Stimulated activated naive CD8-positive, alpha-beta T cell treated with anti-CD3 and anti-CD28 coated beads, Interleukin-15, amount 100 ng/mL, for 72 hours (primary cell): ENCODE measurements around the gene MINDY1.

ENCODE experiments used
- ATAC-seq: fragments of 150-1000 bp; cut with Tn5 transposase; 2 replicates; pipeline ENCODE4 v1.10.0; 2021; ENCODE audit warnings: mild to moderate bottlenecking, moderate library complexity
- DNase-seq, 2 donors: peaks; one replicate each; pipeline ENCODE4 v3.0.0; 2021 to 2022
- H3K27ac Mint-ChIP-seq, 2 donors: one replicate each; pipeline ENCODE4 v1.8.0; 2022; ENCODE audit warnings: mild to moderate bottlenecking in 2 of 2, mixed read lengths in 2 of 2, moderate library complexity in 2 of 2
- H3K27me3 Mint-ChIP-seq: one replicate; pipeline ENCODE4 v1.8.0; 2022; ENCODE audit warnings: mixed read lengths
- H3K4me1 Mint-ChIP-seq: one replicate; pipeline ENCODE4 v1.8.0; 2022; ENCODE audit warnings: mild to moderate bottlenecking, mixed read lengths
- H3K4me3 Mint-ChIP-seq, 2 donors: one replicate each; pipeline ENCODE4 v1.8.0; 2022; ENCODE audit warnings: mild to moderate bottlenecking in 2 of 2, mixed read lengths in 2 of 2, moderate library complexity in 1 of 2
- H3K9me3 Mint-ChIP-seq, 2 donors: one replicate each; pipeline ENCODE4 v1.8.0; 2022; ENCODE audit warnings: mixed read lengths in 2 of 2

The MINDY1 gene

DNA sequence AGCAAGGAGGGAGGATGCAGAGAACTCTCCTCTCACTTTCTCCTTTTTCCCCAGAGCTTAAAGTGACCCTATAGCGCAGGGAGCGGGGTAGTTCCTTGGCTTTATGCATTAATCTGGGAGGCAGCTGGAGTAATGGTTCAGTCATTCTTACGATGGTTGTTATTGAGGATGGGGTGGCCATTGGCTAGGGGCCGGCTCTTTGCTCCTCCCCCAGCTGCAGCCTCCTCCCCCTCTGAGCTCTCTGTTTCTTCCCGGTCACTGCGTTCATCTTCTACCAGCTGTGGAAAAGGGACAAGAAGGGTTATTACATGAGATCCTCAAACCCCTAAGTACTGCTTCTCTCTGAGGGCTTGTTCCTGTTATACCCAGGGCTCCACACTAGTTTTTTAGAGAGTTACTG is 40.7 kb downstream of the MINDY1 start:
- H3K9me3 Mint-ChIP-seq, result no peaks in the 10 kb centered on the region
- no peak overlapping the region for H3K4me3 Mint-ChIP-seq
- H3K27ac Mint-ChIP-seq, result peak overlapping the region in 1 of 2 donors; percentile 22
- peaks cover 35% of the 10 kb centered on the region for H3K4me1 Mint-ChIP-seq
- ATAC-seq (no peak), DNase-seq (no peak)
- H3K27me3 Mint-ChIP-seq, result no peaks in the 10 kb centered on the region

DNA sequence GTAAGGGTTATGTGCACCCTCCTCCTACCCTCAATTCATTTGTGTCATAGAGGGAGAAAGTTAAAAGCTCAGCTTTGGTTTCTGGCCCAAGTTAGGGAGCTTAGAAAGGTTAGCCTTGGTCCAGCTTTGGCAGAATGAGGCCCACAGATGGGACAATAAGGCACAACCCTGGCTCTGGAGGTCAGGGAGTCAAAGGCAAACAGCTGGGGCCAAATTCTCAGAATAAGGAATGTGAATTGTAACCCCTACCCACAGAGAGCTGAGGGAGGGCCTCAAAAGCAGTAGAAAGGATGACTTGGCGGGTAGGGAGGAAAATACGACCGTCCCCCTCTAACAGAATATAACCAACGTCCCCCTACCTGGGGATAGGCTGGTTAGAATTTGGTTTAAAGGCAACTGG is 41.1 kb downstream of the MINDY1 start:
- ATAC-seq (no peak), DNase-seq (no peak)
- Mint-ChIP-seq H3K4me1 (peaks cover 31% of the 10 kb centered on the region), H3K4me3 (no peak overlapping the region), H3K27ac (peak overlapping the region in 1 of 2 donors; percentile 49), H3K27me3 (no peaks in the 10 kb centered on the region), H3K9me3 (no peaks in the 10 kb centered on the region)

DNA sequence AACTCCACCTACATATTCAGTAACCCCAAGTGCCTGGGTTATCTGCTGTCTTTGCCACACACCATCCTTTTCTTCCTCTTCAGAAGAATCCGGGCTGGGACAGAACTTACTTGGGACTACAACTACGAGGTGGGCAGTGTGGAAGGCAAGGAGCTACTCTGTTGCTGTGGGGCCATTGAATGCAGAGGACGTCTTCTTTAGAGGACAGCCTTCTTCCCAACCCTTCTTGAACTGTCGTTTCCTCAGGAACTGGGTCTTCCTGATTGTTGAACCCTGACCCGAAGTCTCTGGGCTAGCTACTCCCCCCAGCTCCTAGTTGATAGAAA is 42.6 kb downstream of the MINDY1 start:
- Mint-ChIP-seq H3K4me1 (peaks cover 24% of the 10 kb centered on the region), H3K4me3 (no peak overlapping the region), H3K9me3 (no peaks in the 10 kb centered on the region), H3K27ac (peak overlapping the region in 1 of 2 donors; percentile 77), H3K27me3 (no peaks in the 10 kb centered on the region)
- no peak for ATAC-seq
- DNase-seq, result no peak

DNA sequence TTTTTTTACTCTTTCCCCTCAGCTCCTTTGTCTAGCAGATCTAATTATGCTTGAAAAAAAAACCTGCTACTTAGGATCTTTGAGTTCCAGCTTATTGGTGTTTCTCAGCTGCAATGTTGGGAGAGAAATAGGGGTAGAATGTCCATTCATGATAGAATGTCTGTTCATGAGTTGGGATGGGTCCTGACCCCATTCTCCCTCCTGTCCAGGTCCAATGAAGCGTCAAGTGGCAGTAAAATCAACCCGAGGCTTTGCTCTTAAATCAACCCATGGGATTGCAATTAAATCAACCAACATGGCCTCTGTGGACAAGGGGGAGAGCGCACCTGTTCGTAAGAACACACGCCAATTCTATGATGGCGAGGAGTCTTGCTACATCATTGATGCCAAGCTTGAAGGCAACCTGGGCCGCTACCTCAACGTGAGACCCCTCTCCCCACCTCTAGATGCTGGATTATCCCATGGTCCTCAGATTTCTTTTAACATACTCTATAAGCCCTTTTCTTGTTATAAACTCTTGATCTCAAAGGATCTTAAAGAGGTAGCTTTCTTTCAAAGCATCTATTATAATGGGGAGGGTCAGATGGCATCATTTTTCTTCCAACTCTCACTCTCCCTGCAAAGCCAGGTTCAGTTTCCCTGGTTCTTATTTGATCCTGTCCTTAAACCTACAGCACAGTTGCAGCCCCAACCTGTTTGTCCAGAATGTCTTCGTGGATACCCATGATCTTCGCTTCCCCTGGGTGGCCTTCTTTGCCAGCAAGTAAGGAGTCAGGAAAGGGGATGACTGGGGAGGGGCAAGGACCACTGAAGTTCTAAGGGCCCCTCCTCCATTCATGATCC is 43.2 kb downstream of the MINDY1 start:
- no peaks in the 10 kb centered on the region for H3K27me3 Mint-ChIP-seq
- peak overlapping the region in 1 of 2 donors; percentile 77 for H3K27ac Mint-ChIP-seq
- H3K4me3 Mint-ChIP-seq, result no peak overlapping the region
- no peaks in the 10 kb centered on the region for H3K9me3 Mint-ChIP-seq
- DNase-seq (no peak), ATAC-seq (no peak)
- H3K4me1 Mint-ChIP-seq, result peaks cover 18% of the 10 kb centered on the region

DNA sequence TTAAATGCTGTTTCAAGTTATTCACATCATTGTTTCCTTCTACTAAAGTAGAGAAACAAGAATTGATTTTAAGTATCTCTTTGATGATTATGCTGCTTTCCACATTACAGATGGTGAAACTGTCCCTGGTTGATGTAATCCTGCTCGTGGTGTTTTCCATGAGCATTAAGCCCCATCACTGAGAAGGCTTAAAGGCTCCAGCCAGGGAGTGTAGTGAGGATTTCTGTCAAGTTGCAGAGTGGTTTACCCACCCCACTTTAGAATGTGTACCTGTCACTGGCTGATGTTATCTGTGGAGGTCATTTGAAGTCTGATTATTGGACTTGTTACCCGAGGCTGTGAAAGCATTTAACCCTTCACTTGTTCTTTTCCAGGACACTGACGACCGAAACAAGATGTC is 44.9 kb downstream of the MINDY1 start:
- ATAC-seq, result no peak
- Mint-ChIP-seq H3K4me3 (no peak overlapping the region), H3K4me1 (peaks cover 7% of the 10 kb centered on the region), H3K9me3 (no peaks in the 10 kb centered on the region), H3K27ac (peak overlapping the region in 1 of 2 donors; percentile 33), H3K27me3 (no peaks in the 10 kb centered on the region)
- DNase-seq, result no peak

DNA sequence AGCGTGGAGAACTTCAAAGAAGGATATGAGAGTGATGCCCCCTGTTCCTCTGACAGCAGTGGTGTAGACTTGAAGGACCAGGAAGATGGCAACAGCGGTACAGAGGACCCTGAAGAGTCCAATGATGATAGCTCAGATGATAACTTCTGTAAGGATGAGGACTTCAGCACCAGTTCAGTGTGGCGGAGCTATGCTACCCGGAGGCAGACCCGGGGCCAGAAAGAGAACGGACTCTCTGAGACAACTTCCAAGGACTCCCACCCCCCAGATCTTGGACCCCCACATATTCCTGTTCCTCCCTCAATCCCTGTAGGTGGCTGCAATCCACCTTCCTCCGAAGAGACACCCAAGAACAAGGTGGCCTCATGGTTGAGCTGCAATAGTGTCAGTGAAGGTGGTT is 46.1 kb downstream of the MINDY1 start:
- Mint-ChIP-seq H3K4me3 (no peak overlapping the region), H3K4me1 (peaks cover 7% of the 10 kb centered on the region), H3K27me3 (no peaks in the 10 kb centered on the region), H3K27ac (peak overlapping the region in 1 of 2 donors; percentile 74), H3K9me3 (no peaks in the 10 kb centered on the region)
- DNase-seq (no peak), ATAC-seq (no peak)

DNA sequence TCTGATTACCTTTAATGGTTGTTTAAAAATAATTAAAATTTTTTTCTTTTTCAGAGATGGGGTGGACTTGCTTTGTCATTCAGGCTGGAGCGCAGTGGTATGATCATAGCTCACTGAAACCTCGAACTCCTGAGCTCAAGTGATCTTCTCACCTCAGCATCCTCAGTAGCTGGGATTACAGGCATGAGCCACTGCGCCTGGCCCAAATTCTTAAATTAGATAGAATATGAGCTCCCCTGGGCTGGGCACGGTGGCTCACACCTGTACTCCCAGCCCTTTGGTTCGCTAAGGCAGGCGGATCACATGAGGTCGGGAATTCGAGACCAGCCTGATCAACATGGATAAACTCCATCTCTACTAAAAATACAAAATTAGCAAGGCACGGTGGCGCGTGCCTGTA is 49.0 kb downstream of the MINDY1 start:
- H3K27ac Mint-ChIP-seq, result no peak overlapping the region
- no peaks in the 10 kb centered on the region for H3K27me3 Mint-ChIP-seq
- no peak for ATAC-seq
- H3K4me3 Mint-ChIP-seq, result no peak overlapping the region
- peaks cover 7% of the 10 kb centered on the region for H3K4me1 Mint-ChIP-seq
- no peak for DNase-seq
- no peaks in the 10 kb centered on the region for H3K9me3 Mint-ChIP-seq

DNA sequence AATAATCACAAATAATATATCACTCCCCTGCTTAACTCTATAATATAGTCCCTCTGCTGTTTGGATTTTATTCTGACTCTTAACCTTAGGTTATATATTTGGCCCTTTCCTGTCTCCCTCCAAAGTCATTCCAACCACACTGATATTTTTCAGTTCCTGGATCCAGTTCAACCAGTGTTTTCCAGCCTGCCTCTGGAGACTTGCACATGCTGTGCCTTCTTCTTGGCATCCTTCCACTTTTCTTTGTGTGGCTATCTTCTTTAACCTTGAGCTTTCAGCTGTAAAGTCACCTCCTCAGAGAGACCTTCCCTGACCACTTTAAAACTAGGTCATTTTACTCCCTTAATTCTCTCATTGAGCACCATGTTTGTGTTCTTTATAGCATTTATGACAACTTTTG is 51.4 kb downstream of the MINDY1 start:
- Mint-ChIP-seq H3K27ac (peak overlapping the region in 1 of 2 donors; percentile 75), H3K9me3 (no peaks in the 10 kb centered on the region), H3K4me1 (no peaks in the 10 kb centered on the region), H3K27me3 (no peaks in the 10 kb centered on the region), H3K4me3 (no peak overlapping the region)
- DNase-seq, result no peak
- no peak for ATAC-seq

DNA sequence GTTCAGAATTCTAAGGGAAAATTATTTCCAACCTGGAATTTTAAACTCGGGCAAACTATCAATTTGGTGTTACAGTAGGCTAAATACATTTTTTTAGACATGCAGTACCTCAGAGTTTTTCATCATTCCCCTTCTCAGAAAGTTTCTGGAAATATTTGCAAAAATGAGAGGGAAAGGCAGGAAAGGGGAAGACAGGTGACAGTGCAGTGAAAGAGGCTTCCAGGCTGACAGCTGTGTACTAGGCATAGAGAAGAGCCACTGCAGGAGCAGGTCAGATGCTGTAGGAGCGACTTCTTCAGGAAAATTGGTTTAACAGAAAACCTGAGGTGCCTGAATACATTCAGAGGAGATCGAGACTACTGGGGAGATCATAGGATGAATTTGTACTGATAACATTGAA is 52.0 kb downstream of the MINDY1 start:
- H3K27me3 Mint-ChIP-seq, result no peaks in the 10 kb centered on the region
- no peak overlapping the region for H3K4me3 Mint-ChIP-seq
- H3K27ac Mint-ChIP-seq, result no peak overlapping the region
- H3K4me1 Mint-ChIP-seq, result no peaks in the 10 kb centered on the region
- ATAC-seq, result no peak
- H3K9me3 Mint-ChIP-seq, result no peaks in the 10 kb centered on the region
- DNase-seq, result no peak
